Astrocyte of the hippocampus (primary cell): ENCODE results near the gene SLC26A11.
"Not testable (repeated sequence)": the region's sequence is repeated elsewhere in the genome, so short reads cannot be mapped to it uniquely, and the experiment has no call there.

ENCODE experiments used
- DNase-seq: peaks from one replicate; pipeline ENCODE4 v3.0.0; 2011; ENCODE audit warnings: low read depth, low spot score

SLC26A11 gene

GRCh38 chr17:80260791-80261158 is 40.5 kb downstream of the SLC26A11 start, which contains the start of gene RNF213:
Gene RNF213, plus strand, starts transcription at chr17:80260852. Its CDS starts 2,830 bp downstream, at chr17:80263682.
- peak; percentile 63 for DNase-seq

- peak; percentile 68 for DNase-seq
Observed at GRCh38 chr17:80261159-80261894, 41.1 kb downstream of the SLC26A11 start.

GRCh38 chr17:80261895-80262279 is 41.7 kb downstream of the SLC26A11 start:
- no peak for DNase-seq

DNA sequence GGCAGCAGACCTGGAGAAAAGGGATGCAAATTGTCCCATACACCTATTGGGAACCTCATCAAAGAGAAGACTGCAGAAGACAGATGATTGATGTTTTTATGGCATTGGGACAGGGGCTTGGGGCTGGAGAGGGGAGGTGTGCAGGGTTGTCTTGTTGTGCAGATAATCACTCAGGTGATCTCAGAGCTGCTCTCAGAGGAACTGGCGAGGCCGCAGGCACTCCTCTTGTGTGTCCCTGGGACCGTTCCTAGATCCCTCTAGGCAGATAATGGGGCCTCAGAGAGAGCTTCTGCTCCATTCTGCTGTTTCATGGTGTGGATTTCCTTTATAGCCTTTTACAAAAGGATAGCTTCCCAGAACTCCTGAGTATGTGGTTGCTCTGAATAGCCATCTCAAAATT is 42.1 kb downstream of the SLC26A11 start:
- no peak for DNase-seq

DNA sequence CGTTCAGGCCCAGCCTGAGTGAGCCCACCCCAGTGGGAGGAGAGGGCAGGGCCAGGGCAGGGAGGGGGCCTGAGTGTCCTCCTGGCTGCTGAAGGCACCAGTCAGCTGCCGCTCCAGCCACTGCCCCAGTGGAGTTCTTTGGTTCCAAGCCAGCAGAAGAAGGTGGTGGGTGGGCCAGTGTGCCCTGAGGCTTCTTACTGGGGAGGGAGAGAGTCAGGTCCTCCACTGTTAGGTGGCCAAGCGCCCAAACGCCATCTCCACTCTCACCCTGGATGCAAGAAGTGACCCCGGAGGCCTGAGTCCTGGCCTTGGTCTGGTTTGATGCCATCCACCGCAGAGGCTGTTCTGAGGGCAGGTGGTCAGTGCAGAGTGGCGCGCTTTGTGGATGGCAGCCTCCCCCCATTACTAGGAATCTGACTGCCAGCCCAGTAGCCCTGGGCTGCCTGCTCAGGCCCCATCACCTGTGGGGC is 42.6 kb downstream of the SLC26A11 start:
- no peak for DNase-seq

- DNase-seq, result peak; percentile 26
Observed at GRCh38 chr17:80263253-80264204, 43.3 kb downstream of the SLC26A11 start.

DNA sequence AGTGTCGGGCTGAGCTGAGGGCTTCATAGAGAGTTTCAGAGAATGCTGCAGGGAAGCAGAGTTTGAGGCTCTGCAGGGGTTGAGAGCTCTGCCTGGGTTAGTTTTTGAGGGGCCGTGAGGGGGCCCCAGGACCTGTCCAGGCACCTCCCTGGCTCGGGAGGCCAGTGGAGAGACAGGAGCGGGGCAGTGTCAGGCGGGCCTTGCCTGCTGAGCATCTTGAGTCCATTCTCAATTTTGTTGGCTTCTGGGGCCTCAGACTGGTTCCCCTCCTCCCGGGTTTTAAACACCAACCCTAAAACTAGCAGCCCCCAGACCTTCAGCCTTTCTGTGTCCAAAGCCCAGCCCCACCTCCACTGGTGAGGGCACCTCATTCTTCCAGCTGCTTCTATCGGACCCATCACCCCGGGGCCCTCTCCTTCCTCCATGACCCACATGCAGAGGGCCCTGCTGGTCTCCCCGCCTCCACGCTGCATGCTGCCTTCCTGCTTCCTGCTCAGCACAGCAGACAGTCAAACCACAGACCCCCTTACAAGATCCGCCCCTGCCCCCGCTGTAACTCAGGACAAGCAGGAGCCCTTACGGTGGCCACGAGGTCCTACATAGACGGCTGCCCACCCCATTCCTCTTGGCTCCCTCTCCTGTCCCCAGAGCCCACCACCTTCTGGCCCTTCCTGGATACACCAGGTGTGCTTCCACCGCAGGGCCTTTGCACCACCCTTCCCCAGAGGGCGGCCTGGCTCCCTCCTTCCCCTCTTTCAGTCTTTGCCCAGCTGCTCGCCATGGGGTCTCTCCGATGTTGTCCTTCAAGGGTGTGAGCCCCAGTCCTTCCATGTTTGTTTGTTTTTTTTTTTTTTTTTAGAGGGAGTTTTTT is 44.2 kb downstream of the SLC26A11 start:
- DNase-seq, result no peak

DNA sequence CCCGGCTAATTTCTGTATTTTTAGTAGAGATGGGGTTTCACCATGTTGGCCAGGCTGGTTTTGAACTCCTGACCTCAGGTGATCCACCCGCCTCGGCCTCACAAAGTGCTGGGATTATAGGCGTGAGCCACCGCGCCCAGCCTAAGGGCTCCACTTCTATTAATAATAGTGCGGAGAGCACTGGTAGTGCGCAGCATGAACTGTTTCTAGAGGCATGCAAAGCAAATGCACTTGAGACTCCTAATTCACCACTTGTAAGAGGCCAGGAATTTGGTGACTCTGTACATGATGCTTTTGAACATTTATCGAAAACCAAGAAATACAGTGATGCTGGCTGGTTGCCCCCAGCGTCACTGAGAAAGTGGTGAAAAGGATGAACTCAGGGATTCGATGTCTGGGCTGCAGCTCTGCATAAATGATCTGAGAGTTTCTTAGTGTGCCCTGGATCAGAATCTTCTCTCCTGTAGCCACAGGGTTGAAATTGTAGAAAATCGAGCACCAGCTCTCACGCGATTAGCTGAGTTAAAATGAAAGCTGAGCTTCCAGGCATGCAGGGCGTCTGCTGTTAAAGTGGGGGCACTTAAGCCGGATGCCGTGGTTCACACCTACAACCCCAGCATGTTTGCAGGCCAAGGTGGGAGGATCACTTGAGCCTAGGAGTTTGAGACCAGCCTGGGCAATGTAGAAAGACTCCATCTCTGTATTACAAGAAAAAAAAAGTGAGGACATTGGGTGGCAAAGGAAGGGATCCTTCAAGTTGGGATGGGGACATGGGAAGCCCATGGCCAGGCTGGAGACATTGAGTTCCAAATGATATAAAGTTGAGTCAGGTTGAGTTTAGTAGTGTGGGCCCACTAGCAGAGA is 45.2 kb downstream of the SLC26A11 start:
- DNase-seq, result peak; percentile 23

DNA sequence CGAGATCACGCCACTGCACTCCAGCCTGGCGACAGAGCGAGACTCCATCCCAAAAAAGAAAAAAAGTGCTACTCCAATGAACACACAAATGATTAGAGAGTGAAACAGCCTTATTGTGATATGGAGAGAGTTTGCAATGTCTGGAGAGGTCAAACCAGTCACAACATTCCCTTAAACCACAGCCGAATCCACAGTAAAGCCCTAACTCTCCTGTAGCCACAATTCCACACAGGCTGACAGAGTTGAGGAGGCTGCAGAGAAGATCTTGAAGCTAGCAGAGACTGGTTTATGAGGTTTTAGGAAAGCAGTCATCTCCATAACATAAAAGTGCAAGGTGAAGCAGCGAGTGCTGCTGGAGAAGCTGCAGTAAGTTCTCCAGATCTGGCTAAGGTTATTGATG is 47.2 kb downstream of the SLC26A11 start:
- peak; percentile 41 for DNase-seq

DNA sequence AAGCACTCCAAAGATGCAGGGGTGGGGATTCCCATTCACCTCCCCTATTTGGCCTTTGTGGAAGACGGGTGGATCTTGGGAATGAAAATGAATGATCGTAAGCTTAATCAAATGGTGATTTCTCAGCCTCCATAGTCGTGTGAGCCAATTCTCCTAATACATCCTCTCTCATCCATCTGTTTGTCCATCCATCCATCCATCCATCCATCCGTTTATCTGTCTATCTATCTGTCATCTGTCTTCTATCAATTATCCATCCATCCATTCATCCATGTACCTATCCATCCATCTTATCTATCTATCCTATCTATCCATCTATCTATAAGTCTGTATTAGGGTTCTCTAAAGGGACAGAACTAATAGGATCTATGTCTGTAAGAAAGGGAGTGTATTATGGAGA is 48.2 kb downstream of the SLC26A11 start:
- no peak for DNase-seq

GRCh38 chr17:80269405-80269807 is 49.2 kb downstream of the SLC26A11 start:
- DNase-seq, result no peak

DNA sequence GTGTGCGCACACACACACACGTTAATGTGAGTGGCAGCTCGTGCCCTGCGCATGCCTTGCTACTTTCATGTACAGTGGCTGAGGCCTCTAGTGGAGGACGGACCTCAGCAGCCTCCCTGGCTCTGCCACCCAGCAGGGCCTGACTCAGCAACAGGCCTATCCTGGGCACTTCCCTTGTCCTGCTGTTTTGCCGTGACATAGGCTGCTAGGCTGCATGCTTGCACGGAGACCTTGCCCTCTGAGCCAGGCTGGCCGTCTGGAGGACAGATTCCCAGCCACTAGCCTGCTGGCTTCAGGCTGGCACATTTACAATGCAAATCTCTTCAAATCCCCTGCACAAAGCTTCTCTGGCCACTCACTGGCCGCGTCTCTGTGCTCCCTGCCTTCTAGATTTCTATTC is 49.9 kb downstream of the SLC26A11 start:
- DNase-seq, result peak; percentile 59

GRCh38 chr17:80270836-80271235 is 50.6 kb downstream of the SLC26A11 start:
- DNase-seq, result peak; percentile 37

- DNase-seq, result no peak
Observed at GRCh38 chr17:80272366-80272765, 52.1 kb downstream of the SLC26A11 start.

DNA sequence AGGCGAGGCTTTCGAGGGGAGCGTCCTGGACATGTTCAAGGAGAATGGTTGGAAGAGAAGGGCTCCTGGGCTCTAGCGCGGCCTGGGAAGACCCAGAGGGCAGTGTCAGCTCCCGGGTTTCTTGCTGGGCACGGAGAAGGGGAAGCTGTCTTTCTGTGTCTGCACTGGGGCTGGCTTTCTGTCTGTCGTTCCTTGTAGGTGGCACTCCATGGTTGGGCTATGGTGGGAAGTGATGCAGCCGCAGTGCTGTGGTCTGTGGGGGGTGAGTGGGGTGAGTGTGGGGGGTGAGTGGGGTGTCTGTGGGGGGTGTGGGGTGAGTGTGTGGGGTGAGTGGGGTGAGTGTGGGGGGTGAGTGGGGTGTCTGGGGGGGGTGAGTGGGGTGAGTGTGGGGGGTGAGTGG is 54.1 kb downstream of the SLC26A11 start:
- DNase-seq, result no peak

- DNase-seq, result no peak
Observed at GRCh38 chr17:80274871-80275449, 54.7 kb downstream of the SLC26A11 start.

DNA sequence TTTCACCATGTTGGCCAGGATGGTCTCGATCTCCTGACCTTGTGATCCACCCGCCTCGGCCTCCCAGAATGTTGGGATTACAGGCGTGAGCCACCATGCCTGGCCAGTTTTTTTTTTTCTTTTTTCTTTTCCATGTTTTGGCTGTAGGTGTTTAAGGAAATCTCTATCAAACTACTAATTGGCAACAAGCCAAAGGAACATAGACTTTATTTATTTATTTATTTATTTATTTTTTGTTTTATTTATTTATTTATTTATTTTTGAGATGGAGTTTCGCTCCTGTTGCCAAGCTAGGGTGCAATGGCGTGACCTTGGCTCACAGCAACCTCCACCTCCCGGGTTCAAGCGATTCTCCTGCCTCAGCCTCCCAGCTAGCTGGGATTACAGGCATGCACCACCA is 55.6 kb downstream of the SLC26A11 start:
- not testable (repeated sequence) for DNase-seq

DNA sequence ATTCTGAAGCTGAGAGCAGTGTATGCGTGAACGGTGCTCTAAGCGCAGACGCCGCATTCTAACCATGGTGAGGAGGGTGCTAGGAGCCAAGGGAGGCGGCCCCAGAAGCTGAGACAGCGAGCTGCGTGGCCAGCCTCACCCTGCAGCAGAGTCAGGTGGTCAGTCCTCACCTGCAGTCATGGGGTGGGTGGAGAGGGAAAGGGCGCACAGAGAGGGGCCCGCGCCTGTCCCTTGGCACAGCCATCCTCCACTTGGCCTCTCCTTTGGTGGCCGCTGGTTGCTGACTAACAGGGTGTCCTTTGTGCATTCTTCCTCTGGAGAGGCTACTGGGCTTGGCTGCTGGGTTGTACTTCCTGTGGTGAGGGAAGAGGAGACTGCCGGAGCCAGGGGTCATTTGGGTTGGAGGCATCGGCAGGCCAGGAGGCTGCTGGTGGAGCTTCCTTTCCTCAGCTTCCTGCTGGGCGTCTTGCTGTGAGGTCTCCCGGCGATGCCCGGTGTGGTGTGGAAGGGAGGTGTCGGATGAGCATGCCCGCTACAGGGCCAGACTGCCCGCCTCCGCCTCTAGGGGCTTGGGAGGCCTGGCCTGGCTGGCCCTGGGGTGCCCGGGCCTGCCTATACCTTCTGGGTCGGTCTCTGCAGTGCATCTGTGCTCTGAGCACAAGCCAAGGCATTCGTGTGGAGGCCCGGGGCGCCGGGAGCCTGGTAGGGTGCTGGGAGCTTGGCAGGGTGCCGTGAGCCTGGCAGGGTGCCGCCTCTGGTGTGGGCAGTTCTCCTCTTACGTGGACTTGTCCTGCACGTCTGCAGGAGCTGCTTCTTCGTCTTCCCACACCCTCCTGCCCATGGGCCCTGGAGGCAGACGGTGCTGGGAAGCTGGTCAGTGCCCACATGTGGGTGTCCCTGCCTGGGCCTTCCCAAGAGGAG is 57.8 kb downstream of the SLC26A11 start:
- DNase-seq, result no peak

- peak; percentile 95 for DNase-seq
Observed at GRCh38 chr17:80279895-80280294, 59.7 kb downstream of the SLC26A11 start.
